ENCODE results near the gene PARPBP.
"Not testable (repeated sequence)": the region's sequence is repeated elsewhere in the genome, so short reads cannot be mapped to it uniquely, and the experiment has no call there.

PARPBP gene

DNA sequence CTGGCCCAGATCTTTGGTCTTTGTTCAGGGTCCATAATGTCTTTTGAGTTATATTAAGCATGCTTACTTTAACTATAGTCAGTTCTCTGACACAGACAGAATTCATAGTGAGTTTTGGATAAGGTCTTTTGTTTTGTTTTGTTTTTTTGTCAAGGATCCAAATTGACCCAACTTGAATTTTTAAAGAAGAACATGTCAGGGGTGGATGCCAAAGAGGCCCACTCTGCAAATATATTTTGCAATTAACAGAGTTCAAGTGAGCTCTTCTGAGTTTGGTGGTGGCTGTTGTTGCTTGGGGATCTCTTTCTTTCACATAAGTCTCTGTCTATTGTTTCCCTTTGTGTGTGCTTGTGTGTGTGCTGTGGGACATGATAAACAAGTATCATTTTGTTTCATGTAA, 112.1 kb downstream of the PARPBP start:
- H3K27ac ChIP-seq, result no peak overlapping the region
- no peak for TF ChIP-seq ZFX (IDR thresholded peaks at IDR 0.05; ENCODE audit: borderline replicate concordance)
- TF ChIP-seq, protein P1, sequence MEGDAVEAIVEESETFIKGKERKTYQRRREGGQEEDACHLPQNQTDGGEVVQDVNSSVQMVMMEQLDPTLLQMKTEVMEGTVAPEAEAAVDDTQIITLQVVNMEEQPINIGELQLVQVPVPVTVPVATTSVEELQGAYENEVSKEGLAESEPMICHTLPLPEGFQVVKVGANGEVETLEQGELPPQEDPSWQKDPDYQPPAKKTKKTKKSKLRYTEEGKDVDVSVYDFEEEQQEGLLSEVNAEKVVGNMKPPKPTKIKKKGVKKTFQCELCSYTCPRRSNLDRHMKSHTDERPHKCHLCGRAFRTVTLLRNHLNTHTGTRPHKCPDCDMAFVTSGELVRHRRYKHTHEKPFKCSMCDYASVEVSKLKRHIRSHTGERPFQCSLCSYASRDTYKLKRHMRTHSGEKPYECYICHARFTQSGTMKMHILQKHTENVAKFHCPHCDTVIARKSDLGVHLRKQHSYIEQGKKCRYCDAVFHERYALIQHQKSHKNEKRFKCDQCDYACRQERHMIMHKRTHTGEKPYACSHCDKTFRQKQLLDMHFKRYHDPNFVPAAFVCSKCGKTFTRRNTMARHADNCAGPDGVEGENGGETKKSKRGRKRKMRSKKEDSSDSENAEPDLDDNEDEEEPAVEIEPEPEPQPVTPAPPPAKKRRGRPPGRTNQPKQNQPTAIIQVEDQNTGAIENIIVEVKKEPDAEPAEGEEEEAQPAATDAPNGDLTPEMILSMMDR (IDR thresholded peaks at IDR 0.05), result no peak

DNA sequence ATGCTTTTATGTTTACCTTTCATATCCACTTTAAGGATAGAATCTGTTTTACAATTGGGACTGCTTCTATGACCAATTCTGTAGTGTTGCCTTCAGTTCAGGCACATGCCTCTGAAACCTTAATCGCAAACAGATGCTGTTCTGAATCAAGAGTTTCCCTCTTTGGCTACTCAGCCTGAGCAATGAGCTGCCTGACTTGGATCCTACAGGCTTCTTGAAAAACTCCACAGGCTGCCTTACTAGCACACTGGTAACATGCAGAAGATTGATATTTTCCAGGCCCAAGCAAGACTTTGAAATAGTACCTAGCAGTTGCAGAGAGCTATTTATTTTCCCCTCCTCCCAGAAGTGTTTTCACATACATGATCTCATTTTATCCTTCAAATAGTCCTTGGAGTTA, 112.5 kb downstream of the PARPBP start:
- TF ChIP-seq, protein P1 (IDR thresholded peaks at IDR 0.05), result no peak
- TF ChIP-seq ZFX (IDR thresholded peaks at IDR 0.05; ENCODE audit: borderline replicate concordance), result no peak
- H3K27ac ChIP-seq, result no peak overlapping the region

DNA sequence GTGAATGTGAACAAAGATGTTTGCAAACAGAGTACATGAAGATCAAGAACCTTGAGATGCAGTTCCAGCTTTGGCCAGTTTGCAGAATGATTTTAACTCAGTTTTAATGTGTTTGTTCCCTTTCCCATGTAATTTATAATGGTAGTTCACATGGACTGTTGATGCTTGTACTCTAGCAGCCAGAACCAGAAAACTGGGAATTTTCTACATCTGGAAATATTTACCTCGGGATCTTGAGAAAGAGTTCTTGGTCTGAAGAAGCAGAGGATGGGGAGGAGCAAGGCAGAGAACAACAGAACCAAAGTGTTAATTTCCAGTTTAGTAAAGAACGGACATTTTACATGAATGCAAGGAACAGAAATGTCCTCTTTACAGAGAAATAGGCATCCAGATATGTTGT, 114.6 kb downstream of the PARPBP start:
- TF ChIP-seq, protein P1 (IDR thresholded peaks at IDR 0.05), result no peak
- TF ChIP-seq ZFX (IDR thresholded peaks at IDR 0.05; ENCODE audit: borderline replicate concordance), result no peak
- H3K27ac ChIP-seq, result no peak overlapping the region

DNA sequence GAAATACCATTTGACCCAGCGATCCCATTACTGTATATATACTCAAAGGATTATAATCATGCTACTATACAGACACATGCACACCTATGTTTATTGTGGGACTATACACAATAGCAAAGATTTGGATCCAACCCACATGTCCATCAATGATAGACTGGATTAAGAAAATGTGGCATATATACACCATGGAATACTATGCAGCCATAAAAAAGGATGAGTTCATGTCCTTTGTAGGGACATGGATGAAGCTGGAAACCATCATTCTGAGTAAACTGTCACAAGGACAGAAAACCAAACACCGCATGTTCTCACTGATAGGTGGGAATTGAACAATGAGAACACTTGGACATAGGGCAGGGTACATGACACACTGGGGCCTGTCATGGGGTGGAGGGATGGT, 120.9 kb downstream of the PARPBP start:
- not testable (repeated sequence) for H3K27ac ChIP-seq

Data from 22Rv1 (cell line).